HepG2 (cell line): ENCODE measurements around the gene GCM1. TPM values are rescaled to one million over a fixed set of nuclear protein-coding genes. Genes with fewer than 3 reads are reported as not detected.

Source experiments
- ASH2L ChIP-seq: fragments of 300-600, 200-600 bp; sonication (generic); IDR thresholded peaks from 2 replicates; pipeline ENCODE4 v1.7.0; 2017; ENCODE audit warnings: low read depth, mild to moderate bottlenecking, moderate library complexity, mixed read lengths, low read length; ENCODE audit not compliant: insufficient read length
- CEBPG ChIP-seq: IDR thresholded peaks from 2 replicates; pipeline ENCODE4 v1.6.1; 2016
- CHCHD3 ChIP-seq: sonication (generic); formaldehyde crosslinking; IDR thresholded peaks from 2 replicates; pipeline ENCODE4 v1.8.0; 2022; ENCODE audit warnings: mild to moderate bottlenecking, missing genetic modification reagents, moderate library complexity
- EHMT2 ChIP-seq: fragments of 200-600 bp; sonication (generic); IDR thresholded peaks from 2 replicates; pipeline ENCODE4 v1.7.0; 2017; ENCODE audit warnings: antibody characterized with exemption, low read depth, low read length, borderline replicate concordance
- PPARG ChIP-seq: conservative IDR thresholded peaks from 2 replicates; pipeline ENCODE4 v1.6.1; 2016; ENCODE audit warnings: missing biosample characterization, missing genetic modification reagents
- ZNF775 ChIP-seq: sonication (generic); formaldehyde crosslinking; IDR thresholded peaks from 2 replicates; pipeline ENCODE4 v1.4.0; 2020; ENCODE audit warnings: missing genetic modification reagents, mild to moderate bottlenecking, moderate library complexity, borderline replicate concordance
- ZNF788 ChIP-seq: sonication (generic); formaldehyde crosslinking; IDR thresholded peaks from 2 replicates; pipeline ENCODE4 v1.5.0; 2020; ENCODE audit warnings: mild to moderate bottlenecking, missing genetic modification reagents, borderline replicate concordance
- polyA plus RNA-seq, 8 experiments: library from polyadenylated mRNA; depleted of rRNA in 3 of 8; stranded (reverse) in 7 of 8; unstranded in 1 of 8; fragments of >200 nt; fragmentation: Illumina TruSeq in 4 of 8; extraction: Trizol in 4 of 8; gene quantifications; 2 replicates each; pipeline versions ENCODE4 v1.2.1 to v1.2.3, GENCODE V29; 2011 to 2016; ENCODE audit warnings: low read depth in 4 of 8, missing spikeins in 1 of 8, mixed read lengths in 1 of 8; ENCODE audit not compliant: insufficient read depth in 1 of 8
- total RNA-seq, 5 experiments: library from RNA; depleted of rRNA; stranded (reverse); fragments of >200 nt; fragmentation: Illumina TruSeq; extraction: Trizol; gene quantifications; 2 replicates each; pipeline ENCODE4 v1.2.3, GENCODE V29; 2016; ENCODE audit warnings: low read depth in 1 of 5
- TF ChIP-seq, protein P1 (sequence below): sonication (generic); formaldehyde crosslinking; IDR thresholded peaks from 2 replicates; pipeline ENCODE4 v1.4.0; 2020; ENCODE audit warnings: missing genetic modification reagents, borderline replicate concordance
- TF ChIP-seq, protein P2 (sequence below): sonication (generic); formaldehyde crosslinking; IDR thresholded peaks from 2 replicates; pipeline ENCODE4 v1.4.0; 2020; ENCODE audit warnings: missing genetic modification reagents, borderline replicate concordance

GCM1 gene
- total and polyA plus RNA-seq, 2 of the 13 experiments (the other 11 are each of a cell fraction or from before 2014, with no cell fraction given): 0.04 to 0.13 TPM

DNA sequence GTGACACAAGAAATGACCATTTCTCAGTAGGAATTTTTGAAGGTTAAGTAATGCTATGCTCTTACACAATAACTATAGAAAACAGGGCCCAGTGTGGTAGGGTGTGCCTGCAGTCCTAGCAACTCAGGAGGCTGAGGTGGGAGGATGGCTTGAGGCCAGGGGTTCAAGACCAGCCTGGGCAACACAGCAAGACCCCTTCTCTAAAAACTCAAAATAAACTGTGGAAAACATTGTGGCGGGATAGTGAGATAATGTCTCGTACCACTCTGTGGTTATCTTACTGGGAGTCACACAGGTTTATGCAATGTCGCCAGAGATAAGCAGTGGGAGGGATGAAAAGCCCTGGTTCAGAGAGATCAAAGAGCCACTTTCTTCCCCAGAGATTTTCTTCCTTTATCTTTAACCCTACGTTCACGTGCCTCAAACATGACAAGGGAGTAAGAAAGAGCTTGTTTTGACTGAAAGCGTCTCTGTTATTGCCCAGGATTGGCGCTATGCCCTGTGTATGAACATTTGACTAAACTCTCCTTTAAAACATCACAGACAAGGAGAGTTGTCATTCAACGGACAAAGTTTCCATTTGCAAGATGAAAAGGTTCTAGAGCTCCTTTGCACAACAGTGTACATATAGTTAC is 13.9 kb downstream of the GCM1 start (continued):
- TF ChIP-seq, protein P1, sequence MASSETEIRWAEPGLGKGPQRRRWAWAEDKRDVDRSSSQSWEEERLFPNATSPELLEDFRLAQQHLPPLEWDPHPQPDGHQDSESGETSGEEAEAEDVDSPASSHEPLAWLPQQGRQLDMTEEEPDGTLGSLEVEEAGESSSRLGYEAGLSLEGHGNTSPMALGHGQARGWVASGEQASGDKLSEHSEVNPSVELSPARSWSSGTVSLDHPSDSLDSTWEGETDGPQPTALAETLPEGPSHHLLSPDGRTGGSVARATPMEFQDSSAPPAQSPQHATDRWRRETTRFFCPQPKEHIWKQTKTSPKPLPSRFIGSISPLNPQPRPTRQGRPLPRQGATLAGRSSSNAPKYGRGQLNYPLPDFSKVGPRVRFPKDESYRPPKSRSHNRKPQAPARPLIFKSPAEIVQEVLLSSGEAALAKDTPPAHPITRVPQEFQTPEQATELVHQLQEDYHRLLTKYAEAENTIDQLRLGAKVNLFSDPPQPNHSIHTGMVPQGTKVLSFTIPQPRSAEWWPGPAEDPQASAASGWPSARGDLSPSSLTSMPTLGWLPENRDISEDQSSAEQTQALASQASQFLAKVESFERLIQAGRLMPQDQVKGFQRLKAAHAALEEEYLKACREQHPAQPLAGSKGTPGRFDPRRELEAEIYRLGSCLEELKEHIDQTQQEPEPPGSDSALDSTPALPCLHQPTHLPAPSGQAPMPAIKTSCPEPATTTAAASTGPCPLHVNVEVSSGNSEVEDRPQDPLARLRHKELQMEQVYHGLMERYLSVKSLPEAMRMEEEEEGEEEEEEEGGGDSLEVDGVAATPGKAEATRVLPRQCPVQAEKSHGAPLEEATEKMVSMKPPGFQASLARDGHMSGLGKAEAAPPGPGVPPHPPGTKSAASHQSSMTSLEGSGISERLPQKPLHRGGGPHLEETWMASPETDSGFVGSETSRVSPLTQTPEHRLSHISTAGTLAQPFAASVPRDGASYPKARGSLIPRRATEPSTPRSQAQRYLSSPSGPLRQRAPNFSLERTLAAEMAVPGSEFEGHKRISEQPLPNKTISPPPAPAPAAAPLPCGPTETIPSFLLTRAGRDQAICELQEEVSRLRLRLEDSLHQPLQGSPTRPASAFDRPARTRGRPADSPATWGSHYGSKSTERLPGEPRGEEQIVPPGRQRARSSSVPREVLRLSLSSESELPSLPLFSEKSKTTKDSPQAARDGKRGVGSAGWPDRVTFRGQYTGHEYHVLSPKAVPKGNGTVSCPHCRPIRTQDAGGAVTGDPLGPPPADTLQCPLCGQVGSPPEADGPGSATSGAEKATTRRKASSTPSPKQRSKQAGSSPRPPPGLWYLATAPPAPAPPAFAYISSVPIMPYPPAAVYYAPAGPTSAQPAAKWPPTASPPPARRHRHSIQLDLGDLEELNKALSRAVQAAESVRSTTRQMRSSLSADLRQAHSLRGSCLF (CRISPR knock-in tag): no peak
- TF ChIP-seq PPARG (CRISPR knock-in tag): peak; percentile 79
- peak; percentile 89; the same call in 1 of the 2 replicates for TF ChIP-seq ZNF775 (CRISPR knock-in tag)
- peak; percentile 84; the same call in 1 of the 2 replicates for TF ChIP-seq EHMT2
- TF ChIP-seq ZNF788 (CRISPR knock-in tag): peak; percentile 67; the same call in 1 of the 2 replicates
- no peak for TF ChIP-seq CHCHD3 (CRISPR knock-in tag)
- peak; percentile 89 for TF ChIP-seq CEBPG (CRISPR knock-in tag)
- TF ChIP-seq ASH2L: peak; percentile 56
- TF ChIP-seq, protein P2, sequence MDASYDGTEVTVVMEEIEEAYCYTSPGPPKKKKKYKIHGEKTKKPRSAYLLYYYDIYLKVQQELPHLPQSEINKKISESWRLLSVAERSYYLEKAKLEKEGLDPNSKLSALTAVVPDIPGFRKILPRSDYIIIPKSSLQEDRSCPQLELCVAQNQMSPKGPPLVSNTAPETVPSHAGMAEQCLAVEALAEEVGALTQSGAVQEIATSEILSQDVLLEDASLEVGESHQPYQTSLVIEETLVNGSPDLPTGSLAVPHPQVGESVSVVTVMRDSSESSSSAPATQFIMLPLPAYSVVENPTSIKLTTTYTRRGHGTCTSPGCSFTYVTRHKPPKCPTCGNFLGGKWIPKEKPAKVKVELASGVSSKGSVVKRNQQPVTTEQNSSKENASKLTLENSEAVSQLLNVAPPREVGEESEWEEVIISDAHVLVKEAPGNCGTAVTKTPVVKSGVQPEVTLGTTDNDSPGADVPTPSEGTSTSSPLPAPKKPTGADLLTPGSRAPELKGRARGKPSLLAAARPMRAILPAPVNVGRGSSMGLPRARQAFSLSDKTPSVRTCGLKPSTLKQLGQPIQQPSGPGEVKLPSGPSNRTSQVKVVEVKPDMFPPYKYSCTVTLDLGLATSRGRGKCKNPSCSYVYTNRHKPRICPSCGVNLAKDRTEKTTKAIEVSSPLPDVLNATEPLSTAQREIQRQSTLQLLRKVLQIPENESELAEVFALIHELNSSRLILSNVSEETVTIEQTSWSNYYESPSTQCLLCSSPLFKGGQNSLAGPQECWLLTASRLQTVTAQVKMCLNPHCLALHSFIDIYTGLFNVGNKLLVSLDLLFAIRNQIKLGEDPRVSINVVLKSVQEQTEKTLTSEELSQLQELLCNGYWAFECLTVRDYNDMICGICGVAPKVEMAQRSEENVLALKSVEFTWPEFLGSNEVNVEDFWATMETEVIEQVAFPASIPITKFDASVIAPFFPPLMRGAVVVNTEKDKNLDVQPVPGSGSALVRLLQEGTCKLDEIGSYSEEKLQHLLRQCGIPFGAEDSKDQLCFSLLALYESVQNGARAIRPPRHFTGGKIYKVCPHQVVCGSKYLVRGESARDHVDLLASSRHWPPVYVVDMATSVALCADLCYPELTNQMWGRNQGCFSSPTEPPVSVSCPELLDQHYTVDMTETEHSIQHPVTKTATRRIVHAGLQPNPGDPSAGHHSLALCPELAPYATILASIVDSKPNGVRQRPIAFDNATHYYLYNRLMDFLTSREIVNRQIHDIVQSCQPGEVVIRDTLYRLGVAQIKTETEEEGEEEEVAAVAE (CRISPR knock-in tag): peak; percentile 57; the same call in 1 of the 2 replicates
